CMK (cell line): ENCODE results near the gene ZNF865.
A peak's percentile ranks its signal among the peaks of the same experiment; 100 is the strongest.

Source experiments
- DNase-seq: peaks from one replicate; pipeline ENCODE4 v3.0.0-alpha.2; 2010; ENCODE audit warnings: low read depth

Gene ZNF865

GRCh38 chr19:55586976-55587668 is 18.3 kb upstream of the ZNF865 start:
- DNase-seq = peak; percentile 81

DNA sequence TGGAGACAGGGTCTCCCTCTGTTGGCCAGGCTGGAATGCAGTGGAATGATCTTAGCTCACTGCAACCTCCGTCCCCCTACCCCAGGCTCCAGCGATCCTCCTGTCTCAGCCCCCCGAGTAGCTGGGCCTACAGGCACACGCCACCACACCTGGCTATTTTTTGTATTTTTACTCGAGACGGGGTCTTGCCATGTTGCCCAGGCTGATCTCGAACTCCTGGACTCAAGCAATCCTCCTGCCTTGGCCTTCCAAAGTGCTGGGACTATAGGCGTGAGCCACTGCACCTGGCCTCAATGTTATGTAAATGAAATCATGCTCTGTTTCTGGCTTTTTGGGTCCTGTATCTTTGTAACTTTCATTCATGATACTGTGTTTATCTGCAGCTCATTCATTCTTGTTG is 16.7 kb upstream of the ZNF865 start:
- DNase-seq = no peak

- DNase-seq = no peak
Measured at GRCh38 chr19:55590109-55590508, 15.3 kb upstream of the ZNF865 start.

GRCh38 chr19:55590617-55591016 is 14.8 kb upstream of the ZNF865 start:
- DNase-seq = no peak

DNA sequence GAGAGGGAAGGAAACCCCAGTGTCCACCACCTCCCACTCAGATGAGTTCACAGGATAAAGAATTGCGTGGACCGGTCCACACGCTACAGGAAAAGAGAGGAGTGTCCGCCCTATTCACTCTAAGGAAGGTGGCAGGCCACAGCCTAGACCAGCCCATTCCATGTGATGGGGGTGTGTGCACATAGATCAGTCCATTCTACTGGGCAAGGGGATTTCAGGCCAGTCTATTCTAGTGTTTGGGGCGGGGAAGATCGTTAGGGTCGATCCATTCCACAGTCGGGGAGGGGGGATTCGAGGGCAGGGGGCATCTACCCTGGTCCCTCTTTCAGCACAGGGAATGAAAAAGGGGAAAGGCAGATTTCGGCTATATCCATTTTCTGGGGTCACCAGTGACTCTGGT is 13.9 kb upstream of the ZNF865 start:
- no peak for DNase-seq

- no peak for DNase-seq
Measured at GRCh38 chr19:55592391-55593090, 12.9 kb upstream of the ZNF865 start.

GRCh38 chr19:55593096-55593772 is 12.2 kb upstream of the ZNF865 start:
- no peak for DNase-seq

DNA sequence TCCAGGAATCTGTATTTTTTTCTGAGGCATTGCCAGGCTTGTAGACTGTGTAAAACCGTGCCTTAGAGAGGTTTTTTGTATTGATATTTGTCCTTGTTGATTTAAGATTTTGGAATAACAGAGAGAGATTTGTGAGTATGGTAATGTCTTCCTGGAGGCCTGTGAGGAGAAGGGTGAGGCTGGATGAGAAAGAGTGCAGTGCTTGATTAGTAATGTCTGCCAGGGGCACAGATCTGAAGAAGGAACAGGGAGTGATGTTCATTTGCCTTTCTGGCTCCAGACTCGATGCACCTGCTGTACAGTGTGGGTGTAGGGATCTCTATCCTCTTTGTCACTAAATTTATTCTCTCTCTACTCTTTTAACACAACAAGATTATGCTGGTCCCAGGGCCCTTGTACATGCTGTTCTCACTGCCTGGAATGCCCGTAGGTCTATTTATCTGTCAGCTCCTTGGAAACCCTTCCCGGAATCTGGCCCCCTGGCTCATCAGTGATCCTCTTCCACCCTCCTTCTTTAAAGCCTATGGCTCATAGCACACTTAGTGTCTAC is 10.4 kb upstream of the ZNF865 start:
- DNase-seq = no peak

DNA sequence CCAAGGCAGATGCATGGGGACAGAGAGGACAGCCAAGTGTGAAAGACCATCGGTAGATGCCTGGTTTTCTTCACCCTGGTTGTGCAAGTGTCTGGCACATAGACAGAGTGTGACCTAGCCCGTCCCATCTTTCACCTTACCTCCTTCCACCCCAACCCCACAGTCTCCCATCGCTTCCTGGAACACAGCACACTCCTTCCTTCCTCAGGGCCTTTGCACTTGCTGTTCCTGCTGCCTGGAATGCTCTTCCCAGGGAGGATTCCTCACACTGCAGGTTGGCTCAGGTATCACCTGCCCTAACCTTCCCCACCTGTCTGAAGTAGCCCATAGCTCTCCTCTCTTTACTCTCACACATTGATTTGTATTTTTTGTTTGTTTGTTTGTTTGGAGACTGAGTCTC is 9.1 kb upstream of the ZNF865 start:
- no peak for DNase-seq

DNA sequence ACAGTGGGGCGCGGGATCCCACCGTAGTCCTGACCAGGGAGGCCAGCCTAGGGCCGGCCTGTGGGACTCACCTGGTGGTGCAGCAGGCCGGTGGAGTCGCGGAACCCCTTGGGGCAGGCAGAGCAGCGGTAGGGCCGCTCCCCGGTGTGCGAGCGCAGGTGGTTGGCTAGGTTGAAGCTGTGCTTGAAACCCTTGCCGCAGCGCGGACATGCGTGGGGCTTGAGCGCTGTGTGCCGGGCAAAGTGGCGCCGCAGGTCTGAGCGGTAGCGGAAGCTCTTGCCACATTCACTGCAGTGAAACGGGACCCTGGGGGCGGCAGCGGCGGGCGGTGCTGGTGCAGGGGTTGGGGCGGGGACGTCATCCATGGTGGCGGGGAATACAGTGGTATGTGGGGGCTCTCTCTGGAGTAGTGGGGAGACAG is 7.9 kb upstream of the ZNF865 start:
- DNase-seq = no peak

DNA sequence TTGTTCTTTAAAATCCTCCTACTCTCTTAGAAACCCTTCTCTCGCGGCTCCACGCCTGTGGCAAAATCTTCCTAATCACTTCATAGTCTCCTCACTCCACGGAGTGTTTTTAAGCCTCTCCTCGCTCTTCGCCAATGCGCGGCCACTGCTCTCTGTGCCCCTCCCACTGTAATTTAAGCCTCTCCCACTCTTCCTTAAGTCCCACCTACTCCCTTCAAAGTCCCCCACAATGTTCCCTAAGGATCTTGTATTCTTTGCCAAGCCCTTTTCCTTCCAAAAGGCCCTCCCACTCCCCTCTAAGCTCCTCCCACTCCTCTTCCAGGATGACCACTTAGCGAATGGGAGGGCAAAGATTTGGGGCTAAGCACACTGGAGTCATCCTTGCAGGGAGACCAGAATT is 7.4 kb upstream of the ZNF865 start:
- DNase-seq = no peak

DNA sequence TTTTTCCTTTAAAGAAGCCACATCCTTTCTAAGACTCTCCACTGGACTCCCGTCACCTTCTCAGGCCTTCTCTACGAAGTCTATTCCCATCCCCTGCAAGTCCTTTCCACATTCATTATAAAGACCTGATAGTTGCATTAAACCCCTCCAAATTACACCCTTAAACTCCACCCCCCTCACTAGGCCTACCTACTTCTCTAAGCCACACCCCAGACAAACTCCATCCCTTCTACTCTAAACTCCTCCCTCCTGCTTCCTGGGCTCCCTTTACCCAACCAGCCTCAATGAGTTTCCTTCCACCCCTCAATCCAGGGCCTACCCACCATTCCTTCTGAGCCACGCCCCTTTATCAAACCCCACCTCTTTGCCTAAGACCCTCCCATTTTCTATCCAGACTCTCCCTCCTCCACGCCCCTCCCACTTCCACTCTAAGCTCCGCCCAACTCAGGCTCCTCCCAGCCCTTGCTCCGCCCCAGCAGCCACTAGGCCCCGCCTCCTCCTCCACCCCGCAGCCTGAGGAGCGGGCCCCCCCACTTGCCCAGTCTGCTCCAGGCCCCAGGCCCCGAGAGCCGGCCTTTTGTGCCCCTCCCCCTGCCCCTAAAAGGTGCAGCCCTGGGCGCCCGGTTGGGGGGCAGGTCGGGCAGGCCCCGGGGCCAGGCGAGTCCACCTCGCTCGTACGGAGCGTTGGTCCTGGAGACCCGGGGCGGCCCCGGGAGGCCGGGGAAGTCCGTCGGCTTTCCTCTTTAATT is 6.6 kb upstream of the ZNF865 start:
- peak; percentile 95 for DNase-seq

GRCh38 chr19:55599468-55599841 is 6.0 kb upstream of the ZNF865 start, which contains the start of gene FIZ1:
FIZ1 (minus strand) TSS chr19:55599517; CDS start chr19:55597865, 1,652 bp downstream.
- peak; percentile 100 for DNase-seq

DNA sequence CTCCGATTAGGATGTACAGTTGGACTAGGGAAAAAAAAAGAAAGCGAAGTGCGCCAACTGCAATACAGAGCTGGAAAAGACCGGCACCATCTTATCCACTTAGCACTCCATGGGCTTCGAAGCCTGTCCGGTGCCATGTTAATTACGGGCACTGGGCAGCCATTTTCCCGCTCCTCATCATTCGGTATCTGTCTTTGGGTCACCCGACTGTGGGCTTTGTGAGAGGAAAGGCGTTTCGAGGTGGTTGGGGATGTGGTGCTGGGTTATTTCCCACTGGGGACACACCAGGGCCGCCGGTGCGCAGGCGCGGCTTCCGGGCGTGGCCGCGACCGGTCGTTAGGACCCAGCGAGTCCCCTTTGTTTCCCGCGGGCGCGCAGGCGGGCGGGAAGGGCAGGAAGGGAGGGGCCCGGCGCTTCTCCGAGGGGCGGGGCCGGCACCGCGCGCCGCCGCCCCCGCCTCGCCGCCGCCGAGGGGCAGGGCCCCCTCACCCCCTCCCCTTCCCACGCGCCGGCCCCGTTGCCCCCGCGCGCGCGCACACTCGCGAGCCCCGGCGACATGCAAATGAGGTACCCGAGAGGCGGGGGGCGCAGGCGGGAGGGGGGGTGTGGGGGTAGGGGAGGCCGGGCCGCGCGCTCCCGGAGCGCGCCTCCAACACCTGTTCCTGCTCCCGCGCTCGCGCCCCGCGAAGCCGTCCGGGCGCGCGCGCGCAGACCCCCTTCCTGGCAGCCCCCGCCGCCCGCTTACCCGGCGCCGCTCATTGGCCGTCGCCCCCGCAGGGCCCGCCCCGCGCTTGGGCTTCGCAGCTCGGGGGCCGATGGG is 5.4 kb upstream of the ZNF865 start, which contains the start of gene ZNF524:
TSS of gene ZNF524 (plus strand) at position 447 of the 820 bp plus-strand sequence. CDS start 1,825 bp downstream, outside the sequence.
- peak; percentile 81 for DNase-seq

GRCh38 chr19:55600662-55601028 is 4.8 kb upstream of the ZNF865 start:
- DNase-seq = no peak

DNA sequence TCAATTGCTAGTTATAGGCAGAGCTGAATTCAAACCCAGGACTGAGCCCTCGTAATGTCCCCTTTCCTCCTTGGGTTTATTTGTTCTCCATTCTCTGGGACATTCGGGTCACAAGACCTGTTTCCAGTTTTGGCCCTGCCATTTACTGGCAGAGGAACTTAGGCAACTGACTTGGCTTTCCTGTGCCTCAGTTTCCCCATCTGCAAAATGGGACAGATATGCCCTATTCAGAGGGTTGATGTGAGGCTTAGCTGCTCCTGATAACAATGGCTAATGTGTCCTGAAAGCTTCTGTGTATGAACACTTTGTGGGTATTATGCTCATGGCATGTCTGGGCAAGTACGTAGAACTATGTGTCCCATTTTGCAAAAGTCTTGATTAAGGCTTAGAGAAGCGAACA is 4.4 kb upstream of the ZNF865 start:
- DNase-seq = no peak

- no peak for DNase-seq
Measured at GRCh38 chr19:55602104-55603001, 3.1 kb upstream of the ZNF865 start.

- no peak for DNase-seq
Measured at GRCh38 chr19:55603115-55603514, 2.3 kb upstream of the ZNF865 start.

- no peak for DNase-seq
Measured at GRCh38 chr19:55603581-55604292, 1.7 kb upstream of the ZNF865 start.
